Osteoblast (primary cell): ENCODE measurements around the gene RBM28. TPM values are rescaled to one million over a fixed set of nuclear protein-coding genes. Genes with fewer than 3 reads are reported as not detected.
A peak's percentile ranks its signal among the peaks of the same experiment; 100 is the strongest.

Experiments
- DNase-seq: peaks from one replicate; pipeline ENCODE4 v3.0.0; 2011; ENCODE audit warnings: low spot score, mixed read lengths; ENCODE audit not compliant: insufficient read length; ENCODE audit errors: missing footprints
- H2AFZ ChIP-seq: 2 replicates; pipeline ENCODE4 v1.6.0; 2011; ENCODE audit warnings: mild to moderate bottlenecking, low read length
- H3K27ac ChIP-seq: 2 replicates; pipeline ENCODE4 v1.5.1; 2011; ENCODE audit warnings: mild to moderate bottlenecking, low read depth, low read length, moderate library complexity
- H3K27me3 ChIP-seq: 2 replicates; pipeline ENCODE4 v1.6.0; 2012; ENCODE audit warnings: mild to moderate bottlenecking, control low read depth, inconsistent platforms, low read length, moderate library complexity; ENCODE audit not compliant: insufficient read depth
- H3K36me3 ChIP-seq: 2 replicates; pipeline ENCODE4 v1.5.1; 2011; ENCODE audit warnings: mild to moderate bottlenecking, low read length, control low read depth, moderate library complexity; ENCODE audit not compliant: insufficient read depth
- H3K4me1 ChIP-seq: 2 replicates; pipeline ENCODE4 v1.5.1; 2011; ENCODE audit warnings: mild to moderate bottlenecking, low read length, control low read depth, moderate library complexity; ENCODE audit not compliant: insufficient read depth
- H3K4me2 ChIP-seq: 2 replicates; pipeline ENCODE4 v1.6.0; 2011; ENCODE audit warnings: mild to moderate bottlenecking, low read length; ENCODE audit not compliant: insufficient read depth
- H3K4me3 ChIP-seq: fragments of 200-600 bp; sonication (generic); 3 replicates; pipeline ENCODE4 v1.5.1; 2012; ENCODE audit warnings: mild to moderate bottlenecking, low read length, inconsistent platforms; ENCODE audit not compliant: insufficient read depth
- H3K79me2 ChIP-seq: 2 replicates; pipeline ENCODE4 v1.6.0; 2012; ENCODE audit warnings: mild to moderate bottlenecking, low read length, control low read depth, inconsistent platforms; ENCODE audit not compliant: insufficient read depth
- H3K9me3 ChIP-seq: 2 replicates; pipeline ENCODE4 v1.5.1; 2011; ENCODE audit warnings: low read depth, low read length, control low read depth
- H4K20me1 ChIP-seq: 2 replicates; pipeline ENCODE4 v1.6.0; 2012; ENCODE audit warnings: mild to moderate bottlenecking, low read length, control low read depth; ENCODE audit not compliant: insufficient read depth
- CTCF ChIP-seq: IDR thresholded peaks from 2 replicates; pipeline ENCODE4 v1.5.1; 2011; ENCODE audit warnings: mild to moderate bottlenecking, low read depth, low read length, moderate library complexity; ENCODE audit errors: extremely low read depth
- total RNA-seq: library from RNA; depleted of rRNA; stranded (reverse); fragments of >200 nt; gene quantifications from 2 replicates; pipeline ENCODE4 v1.2.3, GENCODE V29; 2012

Gene RBM28
- total RNA-seq, 1 donor: 16.6 TPM

GRCh38 chr7:128361411-128362379 is 18.0 kb upstream of the RBM28 start, which contains the start of gene PRRT4:
TSS of gene PRRT4 (minus strand) at chr7:128361690.
- peak; percentile 92 for DNase-seq
- TF ChIP-seq CTCF: no peak
- H3K79me2 ChIP-seq: no peaks in the 10 kb centered on the region
- peak within 1 kb of the TSS; percentile 60 for H3K4me3 ChIP-seq
- H3K27ac ChIP-seq: no peak within 1 kb of the TSS
- no peak within 1 kb of the TSS for H2AFZ ChIP-seq
- peak within 1 kb of the TSS; percentile 70 for H3K4me2 ChIP-seq
- H3K4me1 ChIP-seq: peaks cover 5% of the 10 kb centered on the region
- H3K27me3 ChIP-seq: peaks cover 89% of the 10 kb centered on the region
- no peaks in the 10 kb centered on the region for H4K20me1 ChIP-seq
- no peaks in the 10 kb centered on the region for H3K36me3 ChIP-seq
- H3K9me3 ChIP-seq: no peaks in the 10 kb centered on the region

DNA sequence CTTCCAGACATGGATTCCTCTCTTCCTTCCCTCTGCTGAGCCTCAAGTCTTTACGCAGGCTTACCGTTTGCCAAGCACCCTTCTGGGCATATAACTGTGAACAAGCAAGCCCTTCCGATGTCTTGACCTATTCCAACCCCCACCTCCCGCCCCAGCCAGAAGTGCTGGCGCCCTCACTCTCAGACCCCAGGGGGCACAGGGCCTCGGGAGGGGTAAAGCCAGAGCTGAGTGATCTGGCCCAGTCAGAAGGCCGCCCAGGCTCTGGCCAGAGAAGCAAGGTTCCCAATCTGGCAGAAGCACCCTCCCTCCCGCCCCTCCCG is 16.6 kb upstream of the RBM28 start:
- no peak for TF ChIP-seq CTCF
- H3K9me3 ChIP-seq: no peaks in the 10 kb centered on the region
- no peak overlapping the region for H3K4me3 ChIP-seq
- no peak overlapping the region for H3K4me2 ChIP-seq
- H3K27me3 ChIP-seq: peaks cover 76% of the 10 kb centered on the region
- peaks cover 5% of the 10 kb centered on the region for H3K4me1 ChIP-seq
- no peak for DNase-seq
- H4K20me1 ChIP-seq: no peaks in the 10 kb centered on the region
- no peak overlapping the region for H2AFZ ChIP-seq
- no peaks in the 10 kb centered on the region for H3K79me2 ChIP-seq
- H3K36me3 ChIP-seq: no peaks in the 10 kb centered on the region
- H3K27ac ChIP-seq: no peak overlapping the region

- Histone ChIP-seq H3K4me1 (peaks cover 5% of the 10 kb centered on the region), H3K27ac (no peak overlapping the region), H3K27me3 (peaks cover 72% of the 10 kb centered on the region), H3K79me2 (no peaks in the 10 kb centered on the region), H3K36me3 (no peaks in the 10 kb centered on the region), H4K20me1 (no peaks in the 10 kb centered on the region), H3K9me3 (no peaks in the 10 kb centered on the region), H3K4me3 (no peak overlapping the region), H2AFZ (no peak overlapping the region), H3K4me2 (no peak overlapping the region)
- peak; percentile 65 for DNase-seq
- TF ChIP-seq CTCF: no peak
Measured at GRCh38 chr7:128359939-128360338, 16.2 kb upstream of the RBM28 start.

GRCh38 chr7:128359336-128359735 is 15.6 kb upstream of the RBM28 start:
- Histone ChIP-seq H3K4me3 (no peak overlapping the region), H3K27me3 (peaks cover 70% of the 10 kb centered on the region), H3K9me3 (no peaks in the 10 kb centered on the region), H4K20me1 (no peaks in the 10 kb centered on the region), H2AFZ (no peak overlapping the region), H3K4me2 (no peak overlapping the region), H3K36me3 (no peaks in the 10 kb centered on the region), H3K79me2 (no peaks in the 10 kb centered on the region), H3K4me1 (peaks cover 5% of the 10 kb centered on the region), H3K27ac (no peak overlapping the region)
- DNase-seq: peak; percentile 49
- TF ChIP-seq CTCF: no peak
